HFF-Myc (cell line): ENCODE data around the gene JAK1.

Source experiments
- DNase-seq: peaks from one replicate; pipeline ENCODE4 v3.0.0-alpha.2; 2011; ENCODE audit warnings: low read depth; ENCODE audit errors: extremely low read depth
- H3K4me3 ChIP-seq: replicated peaks from 2 replicates; pipeline ENCODE4 v1.5.1; 2011; ENCODE audit warnings: low read depth, mild to moderate bottlenecking, control low read depth, low read length
- CTCF ChIP-seq: IDR thresholded peaks from 2 replicates; pipeline ENCODE4 v1.5.1; 2012; ENCODE audit warnings: mild to moderate bottlenecking, low read depth, low read length, control low read depth; ENCODE audit errors: missing control alignments

JAK1 gene

GRCh38 chr1:64979358-64979757, 13.0 kb upstream of the JAK1 start:
- no peak for DNase-seq
- TF ChIP-seq CTCF = no peak
- H3K4me3 ChIP-seq = no peak overlapping the region

DNA sequence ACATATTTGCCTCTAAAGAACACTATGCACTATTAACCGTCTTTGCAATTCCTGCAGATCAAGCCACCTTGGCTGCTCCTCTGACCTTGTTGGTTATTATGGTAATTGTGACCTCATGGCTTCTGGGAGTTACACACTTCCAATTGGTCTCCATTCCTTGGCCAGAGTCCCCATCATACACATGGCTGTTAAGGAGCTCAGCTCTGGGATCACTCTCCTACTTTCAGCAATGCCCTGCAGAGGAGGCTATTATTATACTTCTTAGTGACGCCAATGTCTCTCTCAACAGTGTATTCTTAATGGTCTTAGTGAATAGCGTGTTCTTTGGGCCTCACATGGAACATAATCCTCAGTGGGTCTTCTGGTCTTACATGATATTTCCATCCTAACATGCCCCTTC, 10.0 kb upstream of the JAK1 start:
- H3K4me3 ChIP-seq = no peak overlapping the region
- no peak for TF ChIP-seq CTCF
- DNase-seq = no peak

DNA sequence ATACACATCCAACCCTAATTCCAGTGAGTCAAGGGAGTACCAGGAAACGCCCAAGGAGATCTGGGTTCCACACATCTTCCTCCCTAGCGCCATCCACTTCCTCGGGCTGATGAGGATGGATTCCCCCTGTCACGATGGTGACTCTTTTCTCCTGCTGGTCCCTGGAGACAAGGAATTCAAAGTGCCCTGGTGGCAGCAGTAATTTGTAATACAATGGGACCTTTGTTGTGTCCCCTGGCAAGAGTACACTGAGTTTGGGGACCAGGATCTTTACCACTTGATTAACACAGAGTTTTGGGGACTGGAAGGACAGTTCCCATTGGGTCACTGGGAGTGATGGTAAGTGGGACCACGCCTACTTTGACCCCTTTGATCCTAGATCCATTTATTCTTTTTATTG, 9.4 kb upstream of the JAK1 start:
- no peak for TF ChIP-seq CTCF
- DNase-seq = no peak
- no peak overlapping the region for H3K4me3 ChIP-seq

GRCh38 chr1:64975127-64975526, 8.8 kb upstream of the JAK1 start:
- no peak overlapping the region for H3K4me3 ChIP-seq
- DNase-seq = no peak
- no peak for TF ChIP-seq CTCF

- DNase-seq = no peak
- TF ChIP-seq CTCF = no peak
- no peak overlapping the region for H3K4me3 ChIP-seq
Observed at GRCh38 chr1:64974288-64974825, 8.0 kb upstream of the JAK1 start.

DNA sequence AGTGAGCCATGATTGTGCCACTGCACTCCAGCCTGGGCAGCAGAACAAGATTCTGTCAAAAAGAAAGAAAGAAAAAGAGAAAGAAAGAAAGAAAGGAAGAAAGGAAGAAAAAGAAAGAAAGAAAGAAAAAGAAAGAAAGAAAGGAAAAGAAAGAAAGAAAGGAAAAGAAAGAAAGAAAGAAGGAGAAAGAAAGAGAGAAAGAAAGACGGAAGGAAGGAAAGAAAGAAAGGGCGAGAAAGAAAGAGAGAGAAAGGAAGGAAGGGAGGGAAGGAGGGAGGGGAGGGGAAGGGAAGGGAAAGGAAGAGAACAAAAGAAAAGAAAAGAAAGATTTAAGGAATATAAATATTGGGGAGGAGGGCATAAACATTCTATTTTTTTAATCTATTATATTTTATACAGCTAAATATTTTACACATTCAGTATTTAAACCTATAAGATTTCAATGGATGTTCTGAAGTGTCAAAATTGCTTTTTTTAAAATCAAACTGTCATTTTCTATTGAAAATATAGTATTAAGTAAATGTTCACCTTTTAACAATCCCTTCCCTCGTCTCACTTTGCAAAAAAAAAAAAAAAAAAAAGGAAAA, 6.8 kb upstream of the JAK1 start:
- no peak for TF ChIP-seq CTCF

More for the DNA sequence above, 6.8 kb upstream of the JAK1 start:
- DNase-seq = no peak
- no peak overlapping the region for H3K4me3 ChIP-seq
